ENCODE data around the gene ABCA3.

DNA sequence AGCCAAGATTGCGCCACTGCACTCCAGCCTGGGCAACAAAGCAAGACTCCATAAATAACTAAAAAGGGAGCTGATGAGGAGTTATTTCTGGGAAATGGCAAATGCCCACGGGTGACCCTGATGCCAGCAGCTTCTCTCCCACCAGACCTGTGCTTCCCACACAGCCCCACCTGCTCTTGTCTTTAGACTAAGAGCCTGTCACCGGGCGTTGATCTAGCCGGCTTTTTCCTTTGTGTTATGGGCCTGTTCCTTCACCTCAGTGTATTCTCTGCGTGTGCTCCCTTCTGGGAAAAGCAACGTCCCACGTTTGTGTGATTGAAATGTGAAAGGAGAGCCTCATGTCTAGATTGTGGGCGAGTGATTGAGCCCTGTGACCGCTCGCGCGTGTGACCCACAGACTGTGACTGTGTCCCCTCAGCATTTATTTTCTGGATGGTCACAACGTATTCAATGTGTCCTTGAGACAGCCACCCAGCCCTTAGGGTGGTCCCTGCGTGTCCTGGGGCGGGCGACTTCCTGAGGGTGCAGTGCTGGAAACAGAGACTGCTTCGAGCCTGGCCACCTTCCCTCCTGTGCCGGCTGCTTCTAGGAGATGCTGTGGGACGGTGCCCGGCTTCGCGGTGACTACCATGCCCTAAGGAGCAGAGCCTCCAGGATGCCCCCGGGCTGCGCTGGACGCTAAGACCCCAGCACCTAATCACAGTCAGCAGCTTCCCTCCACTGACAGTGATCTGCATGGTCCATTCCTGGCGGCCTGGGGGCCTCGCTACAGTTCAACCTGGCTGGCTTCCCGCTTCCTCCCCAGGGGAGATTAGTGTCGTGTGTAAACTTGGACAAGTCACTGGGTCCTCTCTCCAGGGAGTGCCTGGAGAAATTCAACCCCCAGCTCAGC, 64.8 kb downstream of the ABCA3 start:
- TF ChIP-seq, protein P1, sequence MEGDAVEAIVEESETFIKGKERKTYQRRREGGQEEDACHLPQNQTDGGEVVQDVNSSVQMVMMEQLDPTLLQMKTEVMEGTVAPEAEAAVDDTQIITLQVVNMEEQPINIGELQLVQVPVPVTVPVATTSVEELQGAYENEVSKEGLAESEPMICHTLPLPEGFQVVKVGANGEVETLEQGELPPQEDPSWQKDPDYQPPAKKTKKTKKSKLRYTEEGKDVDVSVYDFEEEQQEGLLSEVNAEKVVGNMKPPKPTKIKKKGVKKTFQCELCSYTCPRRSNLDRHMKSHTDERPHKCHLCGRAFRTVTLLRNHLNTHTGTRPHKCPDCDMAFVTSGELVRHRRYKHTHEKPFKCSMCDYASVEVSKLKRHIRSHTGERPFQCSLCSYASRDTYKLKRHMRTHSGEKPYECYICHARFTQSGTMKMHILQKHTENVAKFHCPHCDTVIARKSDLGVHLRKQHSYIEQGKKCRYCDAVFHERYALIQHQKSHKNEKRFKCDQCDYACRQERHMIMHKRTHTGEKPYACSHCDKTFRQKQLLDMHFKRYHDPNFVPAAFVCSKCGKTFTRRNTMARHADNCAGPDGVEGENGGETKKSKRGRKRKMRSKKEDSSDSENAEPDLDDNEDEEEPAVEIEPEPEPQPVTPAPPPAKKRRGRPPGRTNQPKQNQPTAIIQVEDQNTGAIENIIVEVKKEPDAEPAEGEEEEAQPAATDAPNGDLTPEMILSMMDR (IDR thresholded peaks at IDR 0.05), result no peak
- TF ChIP-seq POLR2A (IDR thresholded peaks at IDR 0.05), result no peak

Measured in prostate gland (tissue), 2 donors.